DMS 273 (cell line): ENCODE data around the gene CNTN4.

ENCODE experiments used
- DNase-seq: peaks from one replicate; lab custom pipeline; 2025; ENCODE audit not compliant: unreplicated experiment; lab: John Stamatoyannopoulos, UW

The CNTN4 gene

GRCh38 chr3:2250783-2251182 lies 152.1 kb downstream of the CNTN4 start:
- no peak for DNase-seq

GRCh38 chr3:2261747-2262146 lies 163.1 kb downstream of the CNTN4 start:
- no peak for DNase-seq

- DNase-seq: no peak
These were observed 163.5 kb downstream of the CNTN4 start for GRCh38 chr3:2262204-2262603.

- no peak for DNase-seq
These were observed 167.9 kb downstream of the CNTN4 start for GRCh38 chr3:2266606-2267005.

- DNase-seq: no peak
These were observed 170.1 kb downstream of the CNTN4 start for GRCh38 chr3:2268779-2269178.

- no peak for DNase-seq
These were observed 175.9 kb downstream of the CNTN4 start for GRCh38 chr3:2274526-2274925.

GRCh38 chr3:2283818-2284217 lies 185.2 kb downstream of the CNTN4 start:
- DNase-seq: no peak

GRCh38 chr3:2300938-2301337 lies 202.3 kb downstream of the CNTN4 start:
- DNase-seq: no peak

GRCh38 chr3:2301361-2301760 lies 202.7 kb downstream of the CNTN4 start:
- DNase-seq: no peak

GRCh38 chr3:2303566-2303965 lies 204.9 kb downstream of the CNTN4 start:
- no peak for DNase-seq

GRCh38 chr3:2311022-2311421 lies 212.4 kb downstream of the CNTN4 start:
- no peak for DNase-seq

GRCh38 chr3:2317521-2317920 lies 218.9 kb downstream of the CNTN4 start:
- DNase-seq: no peak

- DNase-seq: no peak
These were observed 236.3 kb downstream of the CNTN4 start for GRCh38 chr3:2334921-2335320.

- no peak for DNase-seq
These were observed 244.5 kb downstream of the CNTN4 start for GRCh38 chr3:2343031-2343682.

- no peak for DNase-seq
These were observed 253.6 kb downstream of the CNTN4 start for GRCh38 chr3:2352134-2352762.

- DNase-seq: no peak
These were observed 256.0 kb downstream of the CNTN4 start for GRCh38 chr3:2354702-2355101.

- no peak for DNase-seq
These were observed 257.8 kb downstream of the CNTN4 start for GRCh38 chr3:2356298-2356950.

GRCh38 chr3:2360815-2361214 lies 262.1 kb downstream of the CNTN4 start:
- no peak for DNase-seq

GRCh38 chr3:2362122-2362521 lies 263.5 kb downstream of the CNTN4 start:
- no peak for DNase-seq

- DNase-seq: no peak
These were observed 265.2 kb downstream of the CNTN4 start for GRCh38 chr3:2363854-2364253.

- no peak for DNase-seq
These were observed 271.7 kb downstream of the CNTN4 start for GRCh38 chr3:2370317-2370716.

GRCh38 chr3:2372306-2372705 lies 273.6 kb downstream of the CNTN4 start:
- DNase-seq: no peak
